ENCODE results near the gene ZNF878.

The ZNF878 gene

GRCh38 chr19:12034620-12035019 is 18.1 kb downstream of the ZNF878 start:
- no peak for DNase-seq (ENCODE audit: low read depth)

DNA sequence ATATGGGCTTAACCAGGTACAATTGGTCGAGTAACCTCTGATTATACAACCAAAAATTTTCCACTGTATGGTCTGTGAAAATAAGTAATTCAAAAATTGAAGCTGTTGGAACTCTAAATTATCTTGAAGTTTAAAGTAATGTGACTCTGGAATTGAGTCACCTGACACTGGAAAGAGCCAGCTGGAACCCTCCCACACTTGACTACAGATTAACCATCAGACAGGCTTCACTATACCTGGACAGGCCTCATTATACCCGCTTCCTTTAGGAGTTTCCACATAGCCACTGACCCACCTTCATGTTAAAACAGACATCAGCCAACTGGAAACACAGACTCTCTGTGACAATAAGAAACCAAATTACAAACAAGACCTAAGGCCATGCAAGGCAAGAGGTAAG is 18.6 kb downstream of the ZNF878 start:
- DNase-seq (ENCODE audit: low read depth): no peak

DNA sequence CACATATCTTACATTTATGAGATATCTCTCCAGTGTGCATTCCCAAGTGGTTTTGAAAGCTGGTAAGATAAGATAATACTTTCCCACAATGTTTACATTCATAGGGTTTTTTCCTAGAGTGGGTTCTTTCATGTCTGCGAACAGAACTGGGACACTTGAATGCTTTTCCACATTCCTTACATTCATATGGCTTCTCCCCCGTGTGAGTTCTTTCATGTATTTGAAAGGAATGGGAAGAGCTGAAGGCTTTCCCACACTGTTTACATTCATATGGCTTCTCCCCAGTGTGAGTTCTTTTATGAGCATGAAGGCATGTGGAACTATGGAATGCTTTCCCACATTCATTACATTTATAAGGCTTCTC is 37.0 kb downstream of the ZNF878 start:
- DNase-seq (ENCODE audit: low read depth): no peak

DNA sequence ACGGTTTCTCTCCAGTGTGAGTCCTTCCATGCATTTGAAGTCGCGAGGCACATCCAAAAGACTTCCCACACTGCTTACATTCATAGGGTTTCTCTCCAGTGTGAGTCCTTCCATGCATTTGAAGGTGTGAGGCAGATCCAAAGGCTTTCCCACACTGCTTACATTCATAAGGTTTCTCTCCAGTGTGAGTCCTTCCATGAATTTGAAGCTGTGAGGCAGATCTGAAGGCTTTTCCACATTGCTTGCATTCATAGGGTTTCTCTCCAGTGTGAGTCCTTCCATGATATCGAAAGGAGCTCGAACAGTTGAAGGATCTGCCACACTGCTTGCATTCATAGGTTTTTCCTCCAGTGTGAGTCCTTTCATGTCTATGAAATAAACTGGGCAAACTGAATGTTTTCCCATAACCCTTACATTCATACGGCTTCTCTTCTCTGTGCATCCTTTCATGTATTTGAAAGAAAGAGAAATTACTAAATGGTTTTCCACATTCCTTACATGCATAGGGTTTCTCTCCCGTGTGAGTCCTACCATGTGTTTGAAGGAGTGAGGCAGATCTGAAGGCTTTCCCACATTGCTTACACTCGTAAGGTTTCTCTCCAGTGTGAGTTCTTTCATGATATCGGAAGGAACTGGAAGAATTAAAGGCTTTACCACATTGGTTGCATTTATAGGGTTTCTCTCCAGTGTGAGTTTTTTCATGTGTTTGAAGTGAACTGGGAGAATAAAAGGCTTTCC is 37.6 kb downstream of the ZNF878 start:
- no peak for DNase-seq (ENCODE audit: low read depth)

DNA sequence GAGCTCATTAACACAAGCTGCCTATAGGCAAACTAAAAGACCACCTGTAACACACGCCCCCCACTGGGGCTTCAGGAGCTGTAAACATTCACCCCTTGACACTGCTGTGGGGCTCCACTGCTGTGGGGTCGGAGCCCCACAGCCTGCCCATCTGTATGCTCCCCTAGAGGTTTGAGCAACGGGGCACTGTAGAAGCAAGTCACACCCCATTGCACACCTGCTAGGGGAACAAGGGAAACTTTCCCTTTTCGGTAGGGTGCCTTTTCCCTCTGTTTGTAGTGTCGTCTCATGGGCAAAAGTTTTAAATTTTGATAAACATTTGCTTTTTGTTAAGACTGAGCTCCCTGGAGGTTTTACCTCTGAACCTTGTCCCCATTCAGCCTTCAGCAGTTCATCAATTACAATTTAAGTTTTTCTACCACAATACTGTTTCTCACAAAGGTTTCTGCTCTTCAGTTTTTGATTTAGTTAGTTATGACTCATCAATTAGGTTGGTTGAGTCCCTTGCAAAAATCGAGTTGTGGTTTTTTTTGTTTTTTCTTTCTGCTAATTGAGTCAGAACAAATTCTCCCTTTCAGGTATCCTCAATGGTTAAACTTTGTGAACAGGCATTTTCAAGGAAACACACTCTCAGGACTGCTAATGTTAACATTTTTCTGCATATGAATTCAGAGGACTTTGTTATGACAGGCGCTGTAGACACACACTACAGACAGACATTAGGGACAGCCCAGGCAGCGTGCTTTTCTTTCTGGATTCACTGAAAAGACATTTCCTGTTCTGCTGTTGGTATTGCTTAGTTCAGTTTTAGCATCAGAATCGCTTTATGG is 52.4 kb downstream of the ZNF878 start:
- DNase-seq (ENCODE audit: low read depth): no peak

DNA sequence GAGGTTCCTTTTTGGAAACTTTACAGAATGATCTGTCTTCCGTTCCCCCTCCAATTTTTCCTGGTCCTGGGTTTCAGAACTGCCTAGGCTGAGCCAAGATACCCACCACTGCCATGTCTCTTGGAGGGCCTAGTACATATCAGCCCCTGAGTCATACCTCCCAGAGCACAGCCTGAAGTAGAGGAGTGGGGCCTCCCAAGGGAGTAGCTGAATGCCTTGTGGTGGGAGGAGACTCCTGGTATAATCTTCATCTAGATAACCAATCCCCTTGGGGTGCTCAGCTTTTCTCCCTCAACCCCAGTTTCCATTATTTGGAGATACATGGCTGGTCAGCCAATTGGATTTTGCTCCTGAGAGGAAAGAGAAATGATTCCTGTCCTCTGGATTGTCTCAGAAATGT is 57.6 kb downstream of the ZNF878 start:
- DNase-seq (ENCODE audit: low read depth): no peak

Measured in T-helper 22 cell (primary cell).